Astrocyte of the hippocampus (primary cell): ENCODE results near the gene OSBPL9.
A peak's percentile ranks its signal among the peaks of the same experiment; 100 is the strongest.

Experiments
- DNase-seq: peaks from one replicate; pipeline ENCODE4 v3.0.0; 2011; ENCODE audit warnings: low read depth, low spot score

Gene OSBPL9

GRCh38 chr1:51616903-51617708 is at the start of gene OSBPL9:
TSS of gene OSBPL9 (plus strand) at chr1:51617092. CDS start at chr1:51617111, 19 bp downstream.
- peak; percentile 95 for DNase-seq

- DNase-seq, result peak; percentile 86
These were observed 49.2 kb upstream of the OSBPL9 start for GRCh38 chr1:51567653-51568052.

GRCh38 chr1:51568231-51568935 is 48.5 kb upstream of the OSBPL9 start:
- no peak for DNase-seq

GRCh38 chr1:51569284-51570062 is 47.4 kb upstream of the OSBPL9 start:
- DNase-seq, result peak; percentile 86

GRCh38 chr1:51570063-51570710 is 46.7 kb upstream of the OSBPL9 start:
- DNase-seq, result no peak

- no peak for DNase-seq
These were observed 44.5 kb upstream of the OSBPL9 start for GRCh38 chr1:51572365-51572764.

GRCh38 chr1:51574796-51575195 is 42.1 kb upstream of the OSBPL9 start:
- DNase-seq, result peak; percentile 38

GRCh38 chr1:51575406-51576084 is 41.3 kb upstream of the OSBPL9 start:
- DNase-seq, result no peak

GRCh38 chr1:51576085-51576444 is 40.8 kb upstream of the OSBPL9 start:
- no peak for DNase-seq

- DNase-seq, result no peak
These were observed 40.0 kb upstream of the OSBPL9 start for GRCh38 chr1:51576923-51577322.

- DNase-seq, result no peak
These were observed 38.3 kb upstream of the OSBPL9 start for GRCh38 chr1:51578383-51579109.

- DNase-seq, result no peak
These were observed 35.7 kb upstream of the OSBPL9 start for GRCh38 chr1:51581238-51581637.

- DNase-seq, result peak; percentile 84
These were observed 33.4 kb upstream of the OSBPL9 start for GRCh38 chr1:51583532-51583931.

- DNase-seq, result no peak
These were observed 32.9 kb upstream of the OSBPL9 start for GRCh38 chr1:51584021-51584420.

GRCh38 chr1:51592711-51593110 is 24.2 kb upstream of the OSBPL9 start:
- DNase-seq, result no peak

GRCh38 chr1:51594716-51595115 is 22.2 kb upstream of the OSBPL9 start:
- DNase-seq, result no peak

GRCh38 chr1:51600529-51600928 is 16.4 kb upstream of the OSBPL9 start:
- DNase-seq, result no peak

GRCh38 chr1:51600965-51601364 is 15.9 kb upstream of the OSBPL9 start:
- DNase-seq, result no peak

GRCh38 chr1:51605961-51606723 is 10.8 kb upstream of the OSBPL9 start:
- no peak for DNase-seq

GRCh38 chr1:51607681-51608095 is 9.2 kb upstream of the OSBPL9 start:
- DNase-seq, result no peak
